ENCODE results near the gene SEC16A.

The SEC16A gene

GRCh38 chr9:136519263-136520052, 36.6 kb upstream of the SEC16A start:
- no peak for DNase-seq

GRCh38 chr9:136518623-136519022, 35.8 kb upstream of the SEC16A start:
- DNase-seq, result no peak

- DNase-seq, result no peak
These were observed 35.1 kb upstream of the SEC16A start for GRCh38 chr9:136517950-136518349.

- DNase-seq, result no peak
These were observed 34.3 kb upstream of the SEC16A start for GRCh38 chr9:136517012-136517743.

- DNase-seq, result no peak
These were observed 33.4 kb upstream of the SEC16A start for GRCh38 chr9:136516191-136516654.

GRCh38 chr9:136515276-136515675, 32.4 kb upstream of the SEC16A start:
- no peak for DNase-seq

- no peak for DNase-seq
These were observed 31.3 kb upstream of the SEC16A start for GRCh38 chr9:136514022-136514714.

GRCh38 chr9:136513191-136513590, 30.4 kb upstream of the SEC16A start:
- DNase-seq, result no peak

- DNase-seq, result no peak
These were observed 29.8 kb upstream of the SEC16A start for GRCh38 chr9:136512651-136513071.

- DNase-seq, result no peak
These were observed 29.1 kb upstream of the SEC16A start for GRCh38 chr9:136511670-136512592.

- no peak for DNase-seq
These were observed 28.4 kb upstream of the SEC16A start for GRCh38 chr9:136511144-136511669.

GRCh38 chr9:136510561-136510960, 27.7 kb upstream of the SEC16A start:
- no peak for DNase-seq

- no peak for DNase-seq
These were observed 26.7 kb upstream of the SEC16A start for GRCh38 chr9:136509549-136509948.

- DNase-seq, result no peak
These were observed 26.1 kb upstream of the SEC16A start for GRCh38 chr9:136508729-136509500.

- no peak for DNase-seq
These were observed 25.1 kb upstream of the SEC16A start for GRCh38 chr9:136507992-136508375.

GRCh38 chr9:136507221-136507991, 24.6 kb upstream of the SEC16A start:
- DNase-seq, result no peak

GRCh38 chr9:136506425-136506824, 23.6 kb upstream of the SEC16A start:
- no peak for DNase-seq

GRCh38 chr9:136505406-136506403, 22.9 kb upstream of the SEC16A start:
- DNase-seq, result no peak
